CD4-positive, alpha-beta T cell (primary cell): Measurements from ENCODE around the gene LRRK1. TPM values are rescaled to one million over a fixed set of nuclear protein-coding genes. Genes with fewer than 3 reads are reported as not detected.

Experiments used
- ATAC-seq: fragments of 200-7000 bp; cut with Tn5 transposase; one replicate; pipeline ENCODE4 v1.10.0; 2022; ENCODE audit warnings: mild to moderate bottlenecking; ENCODE audit not compliant: poor library complexity
- CTCF ChIA-PET: fragments of 350-600 bp; sonication (Branson Sonifier 250); formaldehyde crosslinking; loops from one replicate; lab custom pipeline; 2021; ENCODE audit warnings: antibody characterized with exemption, inconsistent platforms; lab: Charles Lee
- POLR2A ChIA-PET: fragments of 350-600 bp; sonication (Branson Sonifier 250); formaldehyde crosslinking; loops from one replicate; lab custom pipeline; 2021; ENCODE audit warnings: antibody characterized with exemption, inconsistent platforms; lab: Charles Lee
- DNase-seq, 14 experiments: peaks; one replicate each; pipeline ENCODE4 v3.0.0-alpha.2; 2013 to 2020; ENCODE audit warnings: mixed read lengths in 2 of 14
- H3K27ac ChIP-seq, 2 donors: one replicate each; pipeline versions ENCODE4 v1.5.1 to v1.7.0; 2013; ENCODE audit warnings: low read length in 2 of 2, low read depth in 1 of 2, mild to moderate bottlenecking in 1 of 2
- H3K27me3 ChIP-seq, 2 experiments: 1 replicate in 1 of 2; 2 replicates in 1 of 2; pipeline versions ENCODE4 v1.6.1 to v1.7.0; 2013; ENCODE audit warnings: low read length in 2 of 2, control low read depth in 1 of 2, mild to moderate bottlenecking in 1 of 2, moderate library complexity in 1 of 2; ENCODE audit not compliant: insufficient read depth in 2 of 2, control insufficient read depth in 1 of 2
- H3K36me3 ChIP-seq: one replicate; pipeline ENCODE4 v1.6.1; 2013; ENCODE audit warnings: low read length, control low read depth; ENCODE audit not compliant: insufficient read depth
- H3K4me1 ChIP-seq: one replicate; pipeline ENCODE4 v1.6.1; 2013; ENCODE audit warnings: low read length, control low read depth; ENCODE audit not compliant: insufficient read depth
- H3K4me3 ChIP-seq: one replicate; pipeline ENCODE4 v1.5.1; 2013; ENCODE audit warnings: mild to moderate bottlenecking, low read length, moderate library complexity
- H3K9me3 ChIP-seq, 2 experiments: 1 replicate in 1 of 2; 2 replicates in 1 of 2; pipeline versions ENCODE4 v1.6.1 to v1.7.0; 2013; ENCODE audit warnings: low read length in 2 of 2, mild to moderate bottlenecking in 2 of 2, control low read depth in 1 of 2, moderate library complexity in 1 of 2; ENCODE audit not compliant: control insufficient read depth in 1 of 2, insufficient read depth in 1 of 2
- H3K27ac Mint-ChIP-seq: one replicate; pipeline ENCODE4 v1.8.0; 2020; ENCODE audit warnings: mixed read lengths
- H3K27me3 Mint-ChIP-seq: one replicate; pipeline ENCODE4 v1.8.0; 2021; ENCODE audit warnings: mixed read lengths
- H3K36me3 Mint-ChIP-seq: one replicate; pipeline ENCODE4 v1.8.0; 2021; ENCODE audit warnings: low read depth, mixed read lengths
- H3K4me1 Mint-ChIP-seq: one replicate; pipeline ENCODE4 v1.8.0; 2021; ENCODE audit warnings: low read depth, mixed read lengths
- H3K4me3 Mint-ChIP-seq: one replicate; pipeline ENCODE4 v1.8.0; 2020; ENCODE audit warnings: mild to moderate bottlenecking, mixed read lengths
- H3K9me3 Mint-ChIP-seq: one replicate; pipeline ENCODE4 v1.8.0; 2020; ENCODE audit warnings: mixed read lengths
- intact Hi-C, 2 experiments: fragments of 100-400 bp; cut with DNase I in 1 of 2; cut with micrococcal nuclease in 1 of 2; formaldehyde crosslinking; loops; one replicate each; pipeline versions ENCODE4 v1.15.1 to v1.9.0; 2023 to 2025; cut with DNase I, micrococcal nuclease
- total RNA-seq, 174 experiments: library from RNA in 2 of 174; stranded (reverse) in 2 of 174; gene quantifications; one replicate each; pipeline ENCODE4 v1.2.3 and lab custom pipeline; 2021 to 2026
- TF ChIP-seq, protein P1 (sequence below): fragments of 200-600 bp; IDR thresholded peaks from one replicate; pipeline ENCODE4 v1.8.0; 2022; ENCODE audit warnings: antibody characterized with exemption, mild to moderate bottlenecking

Gene LRRK1
- total RNA-seq, 2 experiments from 2014 or later: 0.60 to 0.73 TPM

DNA sequence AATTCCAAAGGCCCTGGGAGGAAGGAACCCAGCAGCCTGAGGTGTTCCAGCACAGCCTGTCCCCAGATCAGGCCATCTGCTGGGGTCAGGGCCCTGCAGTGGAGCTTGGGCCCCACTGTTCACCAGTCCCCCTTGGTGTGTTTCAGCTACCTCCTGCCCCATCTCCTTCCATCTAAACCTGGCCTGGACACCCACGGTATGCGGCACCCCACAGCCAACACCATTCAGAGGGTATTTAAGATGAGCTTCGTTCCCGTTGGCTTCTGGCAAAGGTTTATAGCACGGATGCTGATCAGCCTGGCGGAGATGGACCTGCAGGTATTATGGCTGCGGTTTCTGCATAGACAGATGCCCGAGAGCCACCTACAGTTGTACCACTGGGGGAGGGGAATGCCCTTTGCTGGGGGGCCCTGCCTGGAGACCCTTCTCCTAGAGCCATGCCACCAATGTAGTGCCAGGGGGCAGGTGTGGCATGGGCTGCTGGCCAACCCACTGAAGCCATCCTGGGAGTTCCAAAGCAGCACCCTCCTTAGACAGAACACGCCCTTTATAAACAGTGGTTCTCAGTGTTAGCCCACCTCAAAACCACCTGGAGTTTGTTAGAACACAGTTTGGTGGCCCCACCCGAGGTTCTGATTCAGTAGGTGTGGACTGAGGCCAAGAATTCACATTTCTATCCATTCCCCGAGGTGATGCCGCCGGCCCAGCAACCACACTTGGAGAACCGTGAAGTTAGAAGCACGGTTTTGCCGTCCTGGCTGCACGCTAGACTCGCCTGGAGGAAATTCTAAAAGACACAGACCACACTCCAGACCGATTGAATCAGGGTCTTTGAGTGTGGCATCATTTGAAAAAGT, 126.9 kb downstream of the LRRK1 start:
- Histone ChIP-seq H3K36me3 (no peaks in the 10 kb centered on the region), H3K27ac (no peak overlapping the region), H3K9me3 (peaks cover 0 to 11% of the 10 kb centered on the region in 2 experiments), H3K4me1 (no peaks in the 10 kb centered on the region), H3K27me3 (peaks cover 6 to 7% of the 10 kb centered on the region in 2 experiments), H3K4me3 (no peak overlapping the region)
- ATAC-seq (no peak), DNase-seq (peak in 1 of 14 experiments; percentile 24)
- Mint-ChIP-seq H3K27me3 (peaks cover 36% of the 10 kb centered on the region), H3K9me3 (peaks cover 3% of the 10 kb centered on the region), H3K4me1 (no peaks in the 10 kb centered on the region), H3K27ac (no peak overlapping the region), H3K4me3 (no peak overlapping the region), H3K36me3 (no peaks in the 10 kb centered on the region)
- TF ChIP-seq, protein P1, sequence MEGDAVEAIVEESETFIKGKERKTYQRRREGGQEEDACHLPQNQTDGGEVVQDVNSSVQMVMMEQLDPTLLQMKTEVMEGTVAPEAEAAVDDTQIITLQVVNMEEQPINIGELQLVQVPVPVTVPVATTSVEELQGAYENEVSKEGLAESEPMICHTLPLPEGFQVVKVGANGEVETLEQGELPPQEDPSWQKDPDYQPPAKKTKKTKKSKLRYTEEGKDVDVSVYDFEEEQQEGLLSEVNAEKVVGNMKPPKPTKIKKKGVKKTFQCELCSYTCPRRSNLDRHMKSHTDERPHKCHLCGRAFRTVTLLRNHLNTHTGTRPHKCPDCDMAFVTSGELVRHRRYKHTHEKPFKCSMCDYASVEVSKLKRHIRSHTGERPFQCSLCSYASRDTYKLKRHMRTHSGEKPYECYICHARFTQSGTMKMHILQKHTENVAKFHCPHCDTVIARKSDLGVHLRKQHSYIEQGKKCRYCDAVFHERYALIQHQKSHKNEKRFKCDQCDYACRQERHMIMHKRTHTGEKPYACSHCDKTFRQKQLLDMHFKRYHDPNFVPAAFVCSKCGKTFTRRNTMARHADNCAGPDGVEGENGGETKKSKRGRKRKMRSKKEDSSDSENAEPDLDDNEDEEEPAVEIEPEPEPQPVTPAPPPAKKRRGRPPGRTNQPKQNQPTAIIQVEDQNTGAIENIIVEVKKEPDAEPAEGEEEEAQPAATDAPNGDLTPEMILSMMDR: no peak
- intact Hi-C loops: no loop called here
- ChIA-PET CTCF (no interaction called here), POLR2A (no interaction called here)

DNA sequence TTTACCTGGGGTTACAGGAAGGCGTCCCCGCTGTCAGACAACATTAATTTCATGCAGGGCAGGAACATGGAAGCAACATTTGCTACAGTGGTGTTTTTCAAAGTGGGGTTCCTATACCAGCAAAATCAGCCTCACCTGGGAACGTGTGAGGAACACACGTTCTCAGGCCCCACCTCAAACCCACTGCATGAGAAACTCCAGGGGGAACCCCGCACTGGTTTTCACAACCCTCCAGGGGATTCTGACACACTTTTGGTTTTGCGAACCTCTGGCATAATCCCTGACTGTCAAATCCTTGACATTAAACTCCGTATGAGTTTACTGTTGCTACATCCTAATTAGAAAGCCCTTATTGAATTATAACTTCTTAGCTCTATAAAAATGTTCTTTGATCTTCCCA, 127.7 kb downstream of the LRRK1 start:
- Mint-ChIP-seq H3K27ac (no peak overlapping the region), H3K27me3 (peaks cover 29% of the 10 kb centered on the region), H3K4me1 (no peaks in the 10 kb centered on the region), H3K36me3 (no peaks in the 10 kb centered on the region), H3K4me3 (no peak overlapping the region), H3K9me3 (peaks cover under 1% of the 10 kb centered on the region)
- ATAC-seq: no peak
- Histone ChIP-seq H3K27ac (no peak overlapping the region), H3K4me3 (no peak overlapping the region), H3K27me3 (peaks cover 6 to 7% of the 10 kb centered on the region in 2 experiments), H3K9me3 (peaks cover 0 to 11% of the 10 kb centered on the region in 2 experiments), H3K36me3 (no peaks in the 10 kb centered on the region), H3K4me1 (no peaks in the 10 kb centered on the region)
- intact Hi-C loops: no loop called here
- CTCF ChIA-PET: no interaction called here
- TF ChIP-seq, protein P1: no peak
- no peak for DNase-seq
- POLR2A ChIA-PET: no interaction called here

DNA sequence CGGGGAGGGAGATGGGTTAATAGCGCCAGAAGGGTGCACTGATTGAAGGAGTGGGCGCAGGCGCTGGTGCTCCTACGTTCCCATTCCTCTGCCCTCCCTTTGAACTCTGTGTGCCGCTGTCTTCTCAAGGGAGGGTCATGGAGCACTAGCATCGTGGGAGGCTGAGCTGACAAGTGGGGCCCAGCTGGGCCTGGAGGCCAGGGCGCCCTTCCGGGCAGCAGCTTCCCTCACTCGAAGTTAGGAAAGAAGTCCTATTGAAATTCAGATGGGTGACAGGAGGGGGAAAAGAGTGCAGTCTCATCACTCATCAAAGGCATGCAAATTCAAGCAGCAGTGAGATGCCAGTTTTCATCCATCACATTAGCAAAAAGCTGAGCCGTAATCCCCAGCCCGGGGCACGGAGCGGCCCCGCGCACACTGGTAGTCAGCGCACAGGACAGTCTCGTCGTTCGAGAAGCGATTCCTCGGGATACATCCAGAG, 128.2 kb downstream of the LRRK1 start:
- Histone ChIP-seq H3K27ac (no peak overlapping the region), H3K36me3 (no peaks in the 10 kb centered on the region), H3K27me3 (peaks cover 6 to 7% of the 10 kb centered on the region in 2 experiments), H3K4me3 (no peak overlapping the region), H3K9me3 (peaks cover 0 to 8% of the 10 kb centered on the region in 2 experiments), H3K4me1 (no peaks in the 10 kb centered on the region)
- DNase-seq: peak in 1 of 14 experiments; percentile 17
- ATAC-seq: no peak
- H3K4me3 Mint-ChIP-seq: no peak overlapping the region
- intact Hi-C loops: no loop called here
- TF ChIP-seq, protein P1: no peak
- H3K27ac Mint-ChIP-seq: no peak overlapping the region
- H3K36me3 Mint-ChIP-seq: no peaks in the 10 kb centered on the region
- H3K9me3 Mint-ChIP-seq: no peaks in the 10 kb centered on the region
- H3K4me1 Mint-ChIP-seq: no peaks in the 10 kb centered on the region
- ChIA-PET POLR2A (no interaction called here), CTCF (no interaction called here)
- peaks cover 23% of the 10 kb centered on the region for H3K27me3 Mint-ChIP-seq
